ENCODE data around the gene CCDC89.
"Not testable (repeated sequence)": the region's sequence is repeated elsewhere in the genome, so short reads cannot be mapped to it uniquely, and the experiment has no call there.

Gene CCDC89

GRCh38 chr11:85685125-85685819 lies 723 bp downstream of the CCDC89 start:
- no peak for DNase-seq

DNA sequence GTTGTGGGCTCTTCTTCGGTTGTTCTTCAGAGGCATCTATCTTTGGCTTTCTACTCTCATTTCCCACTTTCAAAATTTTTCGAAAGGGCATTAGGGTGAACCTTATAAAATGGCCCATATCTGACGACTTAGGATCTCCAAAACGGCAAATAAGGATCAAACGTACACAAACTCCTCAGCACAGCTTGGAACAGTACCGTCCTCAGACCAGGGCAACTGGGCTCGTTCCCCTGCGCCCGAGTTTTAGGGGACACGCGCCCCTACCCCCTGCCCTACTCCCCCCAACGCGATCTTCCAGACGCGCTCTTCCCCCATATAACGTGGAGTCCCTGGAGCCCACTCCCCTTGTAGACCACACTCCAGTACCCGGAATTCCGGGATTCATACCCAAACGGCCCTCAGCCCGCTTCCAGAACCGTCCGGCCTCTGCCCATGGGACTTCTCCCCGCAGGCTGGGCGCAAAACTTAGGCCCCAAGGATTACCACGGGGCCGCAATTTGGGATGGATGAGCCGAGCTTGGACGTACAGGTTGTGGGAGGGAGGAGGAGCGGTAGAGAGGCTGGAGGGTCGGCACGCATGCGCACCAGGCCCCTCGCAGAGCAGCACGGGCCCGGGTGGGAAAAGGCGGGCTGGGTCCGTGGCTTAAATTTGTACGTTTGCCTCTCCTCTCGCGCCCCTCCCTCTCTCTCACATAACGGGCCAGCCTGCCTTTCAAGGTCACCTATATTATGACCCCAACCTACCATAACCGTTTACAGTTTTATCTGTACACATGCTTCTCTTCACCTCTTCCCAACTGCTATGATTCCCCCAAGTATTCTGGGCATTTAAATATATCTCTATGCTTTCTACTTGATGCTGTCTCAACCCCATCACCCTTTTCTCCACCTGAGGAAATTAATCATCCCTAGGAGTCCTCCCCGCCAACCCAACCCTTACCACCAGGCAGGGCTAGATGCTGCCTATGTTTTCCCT lies 3.4 kb downstream of the CCDC89 start:
- DNase-seq = no peak

GRCh38 chr11:85680897-85681296 lies 5.1 kb downstream of the CCDC89 start:
- DNase-seq = no peak

DNA sequence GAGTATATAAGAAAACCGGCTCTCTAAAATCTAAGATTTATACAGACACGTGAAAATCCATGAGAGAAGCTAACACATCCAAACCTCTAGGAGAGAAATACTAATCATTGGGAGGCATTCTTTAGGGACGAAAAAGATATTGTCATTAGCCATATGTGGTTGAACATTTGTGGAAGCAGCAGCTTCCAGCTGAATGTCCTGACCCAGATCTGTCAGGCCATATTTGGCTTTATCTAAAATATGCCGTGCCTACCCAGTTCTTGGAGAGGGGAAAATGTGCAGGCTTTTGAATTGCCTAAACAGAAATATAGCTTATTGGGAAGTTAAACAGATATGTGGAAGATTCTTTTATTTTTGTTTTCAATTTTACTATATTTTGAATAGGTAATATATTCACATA lies 6.4 kb downstream of the CCDC89 start:
- no peak for DNase-seq

- no peak for DNase-seq
Measured at GRCh38 chr11:85673393-85673792, 12.6 kb downstream of the CCDC89 start.

DNA sequence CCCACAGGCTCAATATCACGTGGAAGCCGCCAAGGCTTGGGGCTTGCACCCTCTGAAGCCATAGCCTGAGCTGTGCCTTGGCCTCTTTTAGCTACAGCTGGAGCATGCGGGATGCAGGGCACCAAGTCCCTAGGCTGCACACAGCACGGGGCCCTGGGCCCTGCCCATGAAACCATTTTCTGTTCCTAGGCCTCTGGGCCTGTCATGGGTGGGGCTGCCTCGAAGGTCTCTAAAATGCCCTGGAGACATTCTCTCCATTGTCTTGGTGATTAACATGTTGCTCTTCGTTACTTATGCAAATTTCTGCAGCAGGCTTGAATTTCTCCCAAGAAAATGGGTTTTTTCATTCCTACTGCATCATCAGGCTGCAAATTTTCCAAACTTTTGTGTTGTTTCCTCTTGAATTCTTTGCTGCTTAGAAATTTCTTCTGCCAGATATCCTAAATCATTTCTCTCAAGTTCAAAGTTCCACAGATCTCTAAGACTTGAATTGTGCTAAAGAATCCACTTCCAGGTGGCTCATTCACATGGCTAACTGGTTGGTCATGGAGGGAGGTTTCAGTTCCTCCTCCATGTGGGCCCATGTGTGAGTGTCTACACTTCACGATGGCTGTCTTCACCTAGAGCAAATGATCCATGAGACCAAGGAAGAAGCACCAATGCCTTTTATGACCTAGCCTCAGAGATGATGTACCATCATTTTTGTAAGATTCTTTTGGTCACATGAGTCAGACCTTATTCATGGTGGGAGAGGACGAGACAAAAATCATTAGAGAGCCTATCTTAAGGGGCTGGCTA lies 13.7 kb downstream of the CCDC89 start:
- no peak for DNase-seq

GRCh38 chr11:85670949-85671663 lies 14.9 kb downstream of the CCDC89 start:
- DNase-seq = not testable (repeated sequence)

DNA sequence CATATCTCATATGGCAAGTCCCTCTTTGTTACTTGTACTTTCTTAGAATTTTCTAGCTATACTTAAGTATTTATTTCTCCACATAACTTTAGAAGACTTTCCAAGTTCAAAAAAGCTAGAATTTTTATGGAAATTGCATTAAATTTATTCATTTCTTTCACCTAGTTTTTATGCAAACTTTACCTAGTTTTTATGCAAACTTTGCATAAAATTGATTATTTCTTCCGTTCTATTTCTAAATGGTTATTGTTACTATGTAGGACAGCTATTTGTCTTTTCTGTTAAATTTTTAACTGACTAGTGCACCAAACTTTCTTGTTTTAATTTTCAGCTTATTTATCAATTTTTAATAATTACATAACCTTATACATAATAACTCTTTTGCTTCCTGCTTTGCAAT lies 17.8 kb downstream of the CCDC89 start:
- no peak for DNase-seq

DNA sequence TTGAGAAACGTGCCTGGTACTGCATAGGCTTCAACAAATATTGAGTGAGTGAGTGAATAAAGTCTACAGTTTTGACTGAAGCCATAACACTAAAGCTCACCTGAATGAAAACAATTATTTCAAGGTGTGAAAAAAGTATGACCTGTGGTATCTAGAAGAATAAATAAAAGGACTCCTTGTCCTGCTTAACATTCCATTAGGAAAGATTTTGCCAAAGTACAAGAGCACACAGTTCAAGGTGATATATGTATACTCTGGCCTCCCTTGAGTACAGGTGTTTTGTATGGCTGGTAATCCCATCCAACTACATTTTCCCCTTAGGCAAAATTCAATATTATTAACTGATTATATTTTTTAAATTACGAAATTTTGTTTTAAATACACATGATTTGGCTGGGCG lies 19.3 kb downstream of the CCDC89 start:
- no peak for DNase-seq

DNA sequence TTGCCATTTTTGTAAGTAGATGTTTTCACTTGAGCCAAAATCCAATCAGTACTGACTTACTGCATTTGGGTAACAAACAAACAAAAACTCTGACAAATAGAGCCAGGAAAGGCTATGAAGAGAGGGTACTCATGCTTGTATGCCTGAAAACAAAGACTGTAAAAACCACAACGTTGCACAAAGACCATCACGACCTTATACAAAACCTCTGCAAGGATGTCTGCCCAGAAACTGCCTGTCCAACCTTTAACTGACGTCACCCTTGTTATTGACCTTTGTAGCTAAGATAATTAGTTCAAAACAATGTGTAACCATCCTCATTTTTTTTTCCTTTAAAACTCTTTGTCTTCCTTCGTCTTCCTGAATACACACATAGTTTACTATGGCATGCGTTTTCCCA lies 20.3 kb downstream of the CCDC89 start:
- DNase-seq = peak; percentile 10

GRCh38 chr11:85664615-85665481 lies 21.1 kb downstream of the CCDC89 start, which contains the start of gene CREBZF:
CREBZF (minus strand) TSS chr11:85665129; CDS start chr11:85664875, 254 bp downstream.
- peak; percentile 96 for DNase-seq

GRCh38 chr11:85663753-85664614 lies 22.0 kb downstream of the CCDC89 start:
- DNase-seq = peak; percentile 57

- DNase-seq = no peak
Measured at GRCh38 chr11:85663080-85663752, 22.8 kb downstream of the CCDC89 start.

DNA sequence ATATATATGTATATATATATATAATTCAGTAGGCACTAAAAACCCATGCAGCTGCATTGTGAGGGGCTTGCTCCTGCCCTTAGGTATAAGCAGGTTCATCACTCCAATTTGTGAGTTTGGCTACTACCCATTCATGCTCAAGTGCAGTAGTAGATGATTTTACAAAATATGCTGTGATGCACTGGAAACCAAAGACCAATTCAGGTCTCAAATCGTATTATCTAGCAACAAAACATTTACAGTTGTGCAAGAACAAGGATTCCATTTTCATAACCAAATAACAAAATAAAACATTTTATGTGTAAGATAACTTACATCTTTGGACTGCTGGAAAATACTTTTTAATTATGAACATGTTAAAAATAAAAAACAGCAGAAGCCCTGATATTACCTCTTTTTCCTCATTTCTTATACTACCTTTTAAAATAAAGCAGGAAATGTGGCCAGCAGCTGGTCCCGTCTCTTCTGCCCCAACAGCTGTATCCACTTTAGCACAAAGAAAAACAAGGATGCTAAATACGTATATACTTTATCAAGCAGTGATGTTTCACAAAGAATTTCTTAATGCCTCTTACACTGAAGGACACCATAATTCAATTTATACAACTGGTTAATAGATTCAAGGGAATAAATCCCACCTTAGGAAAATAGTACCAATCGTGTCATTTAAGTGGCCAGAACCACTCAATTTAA lies 23.9 kb downstream of the CCDC89 start:
- no peak for DNase-seq

DNA sequence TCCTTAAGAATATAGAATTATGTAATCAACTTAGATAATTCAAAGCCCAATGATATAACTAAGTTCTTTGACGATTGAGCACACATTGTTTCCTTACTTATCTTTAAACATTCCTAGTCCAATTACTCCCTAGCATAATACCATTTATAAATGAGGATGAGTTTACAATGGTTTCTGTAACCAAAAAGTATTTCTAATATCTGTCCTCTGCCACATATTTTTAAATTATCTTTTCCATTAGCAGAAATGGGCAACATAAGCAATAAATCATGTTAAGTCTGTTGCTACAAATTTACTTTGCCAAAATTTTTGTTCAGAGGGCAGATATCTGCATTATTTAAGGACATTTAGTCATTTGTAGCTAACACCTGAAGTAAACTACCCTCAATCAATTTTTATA lies 27.8 kb downstream of the CCDC89 start:
- no peak for DNase-seq

GRCh38 chr11:85656777-85657176 lies 29.2 kb downstream of the CCDC89 start:
- DNase-seq = no peak

DNA sequence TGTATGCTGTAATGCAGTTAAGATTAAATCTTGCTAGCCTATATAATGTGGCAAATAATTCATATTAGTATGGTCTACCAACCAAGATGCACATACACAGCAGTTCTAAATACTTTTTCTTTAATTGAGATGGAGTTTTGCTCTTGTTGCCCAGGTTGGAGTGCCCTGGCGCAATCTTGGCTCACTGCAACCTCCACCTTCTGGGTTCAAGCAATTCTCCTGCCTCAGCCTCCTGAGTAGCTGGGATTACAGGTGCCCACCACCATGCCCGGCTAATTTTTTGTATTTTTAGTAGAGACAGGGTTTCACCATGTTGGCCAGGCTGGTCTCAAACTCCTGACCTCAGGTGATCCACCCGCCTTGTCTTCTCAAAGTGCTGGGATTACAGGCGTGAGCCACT lies 31.7 kb downstream of the CCDC89 start:
- DNase-seq = not testable (repeated sequence)

DNA sequence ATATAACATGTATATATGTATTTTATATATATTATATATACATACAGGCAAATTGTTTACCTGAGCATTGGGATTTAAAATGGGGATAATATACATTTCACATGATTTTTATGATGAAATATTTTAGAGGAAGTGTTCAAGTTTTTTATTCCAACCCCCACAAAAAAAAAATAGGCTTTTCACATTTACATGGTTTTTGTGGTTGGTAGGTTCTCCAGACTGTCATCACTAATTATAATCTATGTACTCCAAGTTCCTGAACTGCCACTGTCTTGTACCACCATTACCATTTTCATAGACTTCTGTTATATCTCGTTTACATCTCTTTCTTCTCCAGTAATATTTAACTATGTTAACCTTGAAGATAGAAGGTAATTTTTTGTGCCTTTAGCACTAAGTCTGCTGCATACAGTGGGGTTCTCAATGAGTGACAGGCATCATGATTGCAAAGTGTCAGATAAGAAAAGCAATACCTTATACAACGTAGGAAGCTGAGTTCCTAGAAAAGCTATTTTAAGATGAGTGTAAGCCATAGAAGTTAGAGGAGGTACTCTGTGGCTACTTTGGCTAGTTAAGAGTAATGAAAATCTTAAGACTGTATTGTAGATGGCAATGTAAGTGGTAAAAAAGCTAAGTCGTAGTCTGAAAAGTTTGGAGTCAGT lies 33.1 kb downstream of the CCDC89 start:
- DNase-seq = no peak

DNA sequence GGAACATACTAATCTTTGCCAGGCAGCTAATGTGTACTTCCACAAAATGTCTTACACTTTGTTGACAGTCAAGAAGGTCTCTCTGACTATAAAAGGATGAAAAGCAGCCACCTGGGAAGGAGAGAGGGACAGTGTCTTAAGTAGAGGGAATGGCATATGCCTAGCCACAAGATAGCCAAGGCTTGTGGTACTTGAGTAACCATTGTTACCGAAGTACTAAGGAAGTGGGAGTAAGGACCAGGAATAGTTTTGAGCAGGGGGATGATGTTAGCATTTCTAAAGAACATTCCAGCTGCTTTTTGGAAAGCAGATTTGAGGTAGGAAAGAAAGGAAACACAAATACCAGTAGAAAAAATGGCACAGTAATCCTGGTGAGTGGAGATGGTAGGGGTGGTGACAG lies 34.9 kb downstream of the CCDC89 start:
- DNase-seq = no peak

Data from NCI-H774 (cell line).